IPS-NIHi7 (cell line): ENCODE data around the gene POLR3A.
"Not testable (repeated sequence)": the region's sequence is repeated elsewhere in the genome, so short reads cannot be mapped to it uniquely, and the experiment has no call there.

Experiments used
- DNase-seq: peaks from one replicate; pipeline ENCODE4 v3.0.0; 2012; ENCODE audit warnings: mixed read lengths; ENCODE audit errors: extremely low spot score

Gene POLR3A

GRCh38 chr10:78019264-78019663 is 10.1 kb downstream of the POLR3A start:
- DNase-seq: no peak

DNA sequence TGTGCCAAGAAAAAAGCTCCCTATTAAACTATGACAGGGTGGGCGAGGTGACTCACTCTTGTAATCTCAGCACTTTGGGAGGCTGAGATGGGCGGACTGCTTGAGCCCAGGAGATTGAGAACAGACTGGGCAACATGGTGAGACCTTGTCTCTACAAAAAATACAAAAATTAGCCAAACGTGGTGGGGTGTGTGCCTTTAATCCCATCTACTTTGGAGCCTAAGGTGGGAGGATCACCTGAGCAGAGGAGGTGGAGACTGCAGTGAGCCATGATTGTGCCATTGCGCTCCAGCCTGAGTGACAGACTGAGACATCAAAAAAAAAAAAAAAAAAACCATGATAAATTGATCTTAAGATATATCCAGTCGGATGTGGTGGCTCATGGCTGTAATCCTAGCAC is 11.5 kb downstream of the POLR3A start:
- no peak for DNase-seq

GRCh38 chr10:78015546-78015945 is 13.8 kb downstream of the POLR3A start:
- DNase-seq: no peak

DNA sequence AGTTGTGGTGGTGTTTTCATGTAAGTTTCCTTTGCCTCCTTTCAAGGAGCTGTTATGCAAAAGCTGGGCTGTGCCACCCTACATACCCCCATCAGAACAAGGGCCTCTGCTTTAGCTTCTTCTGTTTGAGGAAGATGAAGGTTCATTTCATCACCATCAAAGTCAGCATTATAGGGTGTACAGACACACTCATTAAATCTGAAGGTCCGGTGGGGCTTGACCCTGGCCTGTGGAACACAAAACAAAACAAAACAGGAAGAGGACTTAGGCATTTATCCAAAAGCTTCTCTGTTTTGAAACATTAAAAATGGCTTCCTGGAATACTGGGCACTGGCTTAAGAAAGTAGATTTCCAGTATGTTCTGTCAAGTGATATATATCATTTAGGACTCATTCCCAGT is 15.8 kb downstream of the POLR3A start:
- no peak for DNase-seq

DNA sequence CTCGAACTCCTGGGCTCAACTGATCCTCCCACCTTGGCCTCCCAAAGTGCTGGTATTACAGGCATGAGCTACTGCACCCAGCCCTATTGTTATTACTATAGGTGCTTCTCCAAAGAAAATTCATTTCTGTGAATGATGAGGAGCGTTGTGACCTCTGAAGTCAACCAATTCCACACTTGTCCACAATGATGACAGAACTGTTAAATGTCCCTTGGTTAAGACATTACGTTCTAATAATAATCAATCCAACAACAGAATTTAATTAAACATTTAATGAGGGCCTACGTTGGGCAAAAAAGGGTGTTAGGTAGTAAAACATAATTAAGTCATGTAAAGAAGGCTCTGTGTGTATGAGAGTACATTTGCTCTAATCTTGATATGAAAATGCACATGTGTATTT is 18.2 kb downstream of the POLR3A start:
- DNase-seq: no peak

GRCh38 chr10:78010278-78010677 is 19.0 kb downstream of the POLR3A start:
- DNase-seq: no peak

DNA sequence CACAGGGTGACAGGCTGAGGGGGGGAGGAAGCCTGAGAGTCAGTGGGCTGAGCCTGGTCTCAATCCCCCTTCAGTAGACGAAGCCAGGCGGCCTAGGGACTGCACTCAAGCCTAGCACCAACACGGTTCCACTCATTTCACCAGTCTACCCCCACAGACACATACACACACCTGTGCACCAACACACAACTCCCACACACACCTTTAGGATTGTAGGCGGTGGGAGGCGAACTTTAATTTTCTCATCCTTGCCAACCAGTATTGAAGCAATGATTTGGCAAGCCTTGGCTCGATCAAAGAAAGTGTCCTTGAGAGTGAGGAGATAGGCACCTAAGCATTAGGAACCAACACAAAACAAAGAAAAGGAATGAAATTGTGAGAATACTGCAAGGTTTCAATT is 19.7 kb downstream of the POLR3A start:
- DNase-seq: no peak

DNA sequence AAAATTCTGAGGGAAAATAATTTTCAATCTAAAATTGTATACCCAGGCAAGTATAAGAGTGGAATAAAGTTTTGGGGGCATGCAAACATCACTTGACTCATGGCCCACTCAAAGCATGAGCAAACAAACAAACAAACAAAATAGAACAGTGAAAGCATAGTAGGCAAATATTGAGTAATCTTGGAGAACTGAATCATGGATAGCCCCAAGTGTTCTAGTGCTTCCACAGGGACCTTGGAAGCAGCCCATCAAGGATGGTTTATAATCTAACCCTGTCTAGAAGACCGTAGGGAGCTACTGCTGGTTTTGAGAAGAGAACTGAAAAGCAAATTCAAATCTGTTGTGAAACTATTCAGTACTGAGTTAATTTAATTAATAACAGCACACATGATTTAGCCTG is 22.1 kb downstream of the POLR3A start:
- no peak for DNase-seq

DNA sequence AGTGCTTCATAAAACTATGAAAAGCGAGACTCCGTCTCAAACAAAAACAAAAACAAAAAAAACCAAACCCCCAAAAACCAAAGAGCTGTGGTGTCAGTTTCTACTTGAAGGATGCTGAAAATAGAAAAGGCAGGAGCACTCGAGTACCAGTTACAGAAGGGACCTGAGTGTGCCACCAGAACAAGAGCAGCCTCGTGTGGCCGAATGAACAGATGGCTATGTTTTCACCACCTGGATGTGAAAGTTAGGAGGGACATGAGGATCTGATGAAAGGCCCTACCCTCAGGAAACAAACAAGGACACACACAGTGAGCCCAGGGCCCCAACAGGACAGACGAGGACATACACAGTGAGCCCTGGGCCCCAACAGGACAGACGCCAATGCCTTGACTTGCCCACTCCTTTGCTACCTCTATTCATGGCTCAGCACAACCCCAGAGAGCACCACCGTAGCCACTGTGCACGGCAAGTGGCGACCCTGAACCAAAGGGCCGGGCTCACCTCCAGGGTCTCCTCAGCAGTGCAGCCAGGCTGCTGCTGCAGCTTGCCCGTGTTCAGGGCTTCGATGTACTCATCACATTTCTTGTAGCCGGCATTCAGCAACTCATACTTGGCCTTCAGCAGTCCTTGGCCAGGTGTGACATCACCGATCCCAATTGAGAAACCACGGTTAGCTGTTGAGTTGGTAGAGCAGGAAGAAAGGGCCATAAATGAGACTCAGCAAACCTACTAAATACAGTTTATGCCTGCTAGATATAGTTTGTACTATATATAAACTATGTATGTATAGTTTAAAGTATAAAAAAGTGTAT is 24.9 kb downstream of the POLR3A start:
- no peak for DNase-seq

DNA sequence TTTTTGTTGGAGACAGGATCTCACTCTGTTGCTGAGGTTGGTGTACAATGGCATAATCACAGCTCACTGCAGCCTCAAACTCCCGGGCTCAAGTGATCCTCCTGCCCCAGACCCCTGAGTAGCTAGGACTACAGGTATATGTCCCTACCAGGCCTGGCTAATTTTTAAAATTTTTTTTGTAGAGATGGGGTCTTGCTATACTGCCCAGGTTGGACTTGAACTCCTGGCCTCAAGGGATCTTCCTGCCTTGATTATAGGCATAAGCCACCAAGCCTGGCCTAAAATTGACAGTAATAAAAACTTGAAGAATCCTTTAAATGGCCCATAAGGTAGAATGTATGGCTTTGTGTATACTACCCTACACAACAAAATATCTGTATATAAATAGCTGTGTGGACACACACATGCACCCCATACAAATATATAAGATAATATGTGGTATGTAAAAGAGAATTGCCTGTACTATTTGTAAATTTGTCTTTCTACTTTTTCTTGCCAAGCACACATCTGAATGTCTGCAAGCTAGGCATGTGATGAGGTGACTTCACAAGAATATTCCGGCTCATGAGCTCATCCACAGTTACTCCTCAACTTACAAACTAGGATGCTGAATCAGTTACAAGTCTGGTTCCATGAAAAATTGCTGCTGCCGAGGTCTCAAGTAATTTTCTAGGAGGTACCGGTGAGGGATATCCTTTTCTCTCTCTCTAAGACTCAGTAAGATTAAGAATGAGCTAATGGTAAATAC is 26.6 kb downstream of the POLR3A start:
- DNase-seq: no peak

DNA sequence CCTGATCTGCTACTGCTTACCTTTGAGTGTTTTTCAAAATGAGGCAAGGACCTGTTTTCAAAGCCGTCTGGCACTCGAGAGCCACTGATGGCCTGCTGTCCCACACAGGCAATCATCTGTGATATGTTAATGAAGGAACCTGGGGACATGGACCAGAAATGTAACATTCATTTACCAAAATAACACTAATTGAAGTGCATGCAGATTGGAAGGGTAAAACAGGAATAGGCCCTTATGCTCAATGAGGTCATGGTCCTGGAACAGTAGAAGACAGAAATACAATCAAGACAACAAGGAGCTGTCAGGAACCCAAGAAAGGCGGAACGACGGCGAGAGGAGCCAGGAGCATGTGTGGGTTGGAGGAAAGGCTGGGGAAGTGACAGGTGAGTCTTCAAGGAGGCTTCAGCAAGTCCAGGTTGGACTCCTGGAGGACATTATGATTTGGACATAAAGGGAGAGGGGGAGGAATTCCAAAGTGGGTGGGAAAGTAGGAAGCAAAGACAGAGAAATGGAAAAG is 28.3 kb downstream of the POLR3A start:
- DNase-seq: no peak

DNA sequence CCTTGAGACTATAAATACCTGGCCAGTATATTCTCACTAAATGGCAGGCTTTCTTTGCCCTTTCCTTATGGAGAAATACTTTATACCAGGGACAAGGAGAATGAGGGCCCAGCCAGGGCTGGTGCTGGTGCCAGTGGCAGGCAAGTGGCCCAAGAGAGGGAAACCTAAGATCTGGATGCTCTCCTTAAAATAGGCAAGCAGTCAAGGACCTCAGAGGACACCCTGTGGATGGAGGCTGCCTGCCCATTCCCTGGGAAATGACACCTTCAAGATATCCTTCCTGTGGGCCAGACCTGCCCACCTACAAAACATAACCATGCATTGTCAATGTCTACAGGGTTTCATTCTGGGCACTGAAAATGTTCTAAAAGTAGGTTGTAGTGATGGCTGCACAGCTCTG is 29.1 kb downstream of the POLR3A start:
- no peak for DNase-seq

DNA sequence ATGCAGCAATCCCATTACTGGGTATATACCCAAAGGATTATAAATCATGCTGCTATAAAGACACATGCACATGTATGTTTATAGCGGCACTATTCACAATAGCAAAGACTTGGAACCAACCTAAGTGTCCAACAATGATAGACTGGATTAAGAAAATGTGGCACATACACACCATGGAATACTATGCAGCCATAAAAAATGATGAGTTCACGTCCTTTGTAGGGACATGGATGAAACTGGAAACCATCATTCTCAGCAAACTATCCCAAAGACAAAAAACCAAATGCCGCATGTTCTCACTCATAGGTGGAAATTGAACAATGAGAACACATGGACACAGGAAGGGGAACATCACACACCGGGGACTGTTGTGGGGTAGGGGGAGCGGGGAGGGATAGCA is 30.5 kb downstream of the POLR3A start:
- not testable (repeated sequence) for DNase-seq

GRCh38 chr10:77993620-77994019 is 35.7 kb downstream of the POLR3A start:
- DNase-seq: no peak

GRCh38 chr10:77989081-77989724 is 40.1 kb downstream of the POLR3A start:
- DNase-seq: no peak

GRCh38 chr10:77987671-77988255 is 41.6 kb downstream of the POLR3A start:
- no peak for DNase-seq

DNA sequence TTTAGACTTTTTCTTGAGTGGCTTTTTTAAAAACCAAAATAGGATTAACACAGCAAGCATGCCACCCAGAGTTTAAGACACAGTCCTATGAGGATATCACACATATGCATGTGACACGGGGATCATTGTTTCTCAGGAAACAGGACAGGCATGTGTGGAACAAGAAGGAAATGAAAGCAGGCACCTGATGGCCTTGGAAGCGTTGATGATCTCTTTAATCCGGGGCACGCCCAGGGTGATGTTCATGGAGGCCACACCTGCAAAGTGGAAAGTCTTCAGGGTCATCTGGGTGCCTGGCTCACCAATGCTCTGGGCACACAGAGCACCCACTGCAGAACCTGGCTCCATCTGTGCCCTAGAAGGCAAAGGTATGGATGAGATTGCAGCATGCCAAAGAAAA is 44.3 kb downstream of the POLR3A start:
- DNase-seq: no peak

GRCh38 chr10:77983384-77984341 is 45.7 kb downstream of the POLR3A start:
- DNase-seq: no peak

GRCh38 chr10:77981281-77981680 is 48.0 kb downstream of the POLR3A start:
- DNase-seq: no peak

DNA sequence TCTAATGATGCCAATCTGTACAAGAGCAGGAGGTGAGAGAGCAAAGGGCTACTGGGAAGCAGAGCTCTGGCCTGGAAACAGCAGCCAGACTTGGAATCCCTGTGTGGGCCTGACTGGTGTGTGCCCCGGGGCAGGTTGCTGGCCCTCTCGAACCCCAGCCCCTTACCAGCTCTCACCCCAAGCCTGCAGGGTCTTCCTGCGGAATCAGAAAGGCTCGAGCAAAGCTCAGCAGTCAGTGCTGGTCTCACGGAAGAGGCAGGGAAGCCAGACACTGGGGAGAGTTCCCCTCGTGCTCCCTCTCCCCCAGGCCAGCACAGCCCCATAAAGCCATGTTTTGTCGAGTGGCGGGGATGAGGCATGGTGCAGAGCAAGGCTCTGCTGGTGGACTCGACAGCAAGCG is 50.1 kb downstream of the POLR3A start:
- DNase-seq: no peak

GRCh38 chr10:77978360-77978759 is 51.0 kb downstream of the POLR3A start:
- no peak for DNase-seq
